Measurements from ENCODE around the gene USP17L15.
"Not testable (repeated sequence)": the region's sequence is repeated elsewhere in the genome, so short reads cannot be mapped to it uniquely, and the experiment has no call there.

DNA sequence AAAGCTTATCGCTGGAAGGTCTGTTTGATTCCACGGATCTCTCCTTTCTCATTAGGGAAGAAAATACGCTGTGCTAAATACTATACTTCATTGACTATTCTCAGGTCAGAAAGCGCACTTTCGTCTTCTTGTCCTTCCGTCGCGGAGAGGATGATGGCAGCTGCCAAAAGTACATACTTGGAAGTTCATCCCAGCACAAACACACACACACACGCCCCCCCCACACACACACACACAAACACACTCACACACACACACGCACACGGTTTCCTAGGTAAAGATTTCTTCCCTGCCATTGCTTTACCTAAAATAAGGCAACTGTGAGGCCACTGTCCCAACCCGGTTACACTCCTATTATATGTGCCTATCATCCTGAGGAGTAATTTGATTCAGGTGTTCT lies 4.3 kb downstream of the USP17L15 start:
- TF ChIP-seq, protein P1, sequence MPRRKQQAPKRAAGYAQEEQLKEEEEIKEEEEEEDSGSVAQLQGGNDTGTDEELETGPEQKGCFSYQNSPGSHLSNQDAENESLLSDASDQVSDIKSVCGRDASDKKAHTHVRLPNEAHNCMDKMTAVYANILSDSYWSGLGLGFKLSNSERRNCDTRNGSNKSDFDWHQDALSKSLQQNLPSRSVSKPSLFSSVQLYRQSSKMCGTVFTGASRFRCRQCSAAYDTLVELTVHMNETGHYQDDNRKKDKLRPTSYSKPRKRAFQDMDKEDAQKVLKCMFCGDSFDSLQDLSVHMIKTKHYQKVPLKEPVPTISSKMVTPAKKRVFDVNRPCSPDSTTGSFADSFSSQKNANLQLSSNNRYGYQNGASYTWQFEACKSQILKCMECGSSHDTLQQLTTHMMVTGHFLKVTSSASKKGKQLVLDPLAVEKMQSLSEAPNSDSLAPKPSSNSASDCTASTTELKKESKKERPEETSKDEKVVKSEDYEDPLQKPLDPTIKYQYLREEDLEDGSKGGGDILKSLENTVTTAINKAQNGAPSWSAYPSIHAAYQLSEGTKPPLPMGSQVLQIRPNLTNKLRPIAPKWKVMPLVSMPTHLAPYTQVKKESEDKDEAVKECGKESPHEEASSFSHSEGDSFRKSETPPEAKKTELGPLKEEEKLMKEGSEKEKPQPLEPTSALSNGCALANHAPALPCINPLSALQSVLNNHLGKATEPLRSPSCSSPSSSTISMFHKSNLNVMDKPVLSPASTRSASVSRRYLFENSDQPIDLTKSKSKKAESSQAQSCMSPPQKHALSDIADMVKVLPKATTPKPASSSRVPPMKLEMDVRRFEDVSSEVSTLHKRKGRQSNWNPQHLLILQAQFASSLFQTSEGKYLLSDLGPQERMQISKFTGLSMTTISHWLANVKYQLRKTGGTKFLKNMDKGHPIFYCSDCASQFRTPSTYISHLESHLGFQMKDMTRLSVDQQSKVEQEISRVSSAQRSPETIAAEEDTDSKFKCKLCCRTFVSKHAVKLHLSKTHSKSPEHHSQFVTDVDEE (CRISPR knock-in tag; IDR thresholded peaks at IDR 0.05), result not testable (repeated sequence)
- TF ChIP-seq TCF4 (CRISPR knock-in tag; IDR thresholded peaks at IDR 0.05; ENCODE audit: borderline replicate concordance); ARNTL (CRISPR knock-in tag; IDR thresholded peaks at IDR 0.05; ENCODE audit: borderline replicate concordance, low read depth); GLIS3 (CRISPR knock-in tag; IDR thresholded peaks at IDR 0.05); ZNF8 (CRISPR knock-in tag; IDR thresholded peaks at IDR 0.05); OSR1 (CRISPR knock-in tag; IDR thresholded peaks at IDR 0.05); ZFP3 (CRISPR knock-in tag; IDR thresholded peaks at IDR 0.05); ZFP30 (CRISPR knock-in tag; IDR thresholded peaks at IDR 0.05); ISL1 (CRISPR knock-in tag; IDR thresholded peaks at IDR 0.05); ZNF70 (CRISPR knock-in tag; IDR thresholded peaks at IDR 0.05): not testable (repeated sequence)
- TF ChIP-seq, protein P2, sequence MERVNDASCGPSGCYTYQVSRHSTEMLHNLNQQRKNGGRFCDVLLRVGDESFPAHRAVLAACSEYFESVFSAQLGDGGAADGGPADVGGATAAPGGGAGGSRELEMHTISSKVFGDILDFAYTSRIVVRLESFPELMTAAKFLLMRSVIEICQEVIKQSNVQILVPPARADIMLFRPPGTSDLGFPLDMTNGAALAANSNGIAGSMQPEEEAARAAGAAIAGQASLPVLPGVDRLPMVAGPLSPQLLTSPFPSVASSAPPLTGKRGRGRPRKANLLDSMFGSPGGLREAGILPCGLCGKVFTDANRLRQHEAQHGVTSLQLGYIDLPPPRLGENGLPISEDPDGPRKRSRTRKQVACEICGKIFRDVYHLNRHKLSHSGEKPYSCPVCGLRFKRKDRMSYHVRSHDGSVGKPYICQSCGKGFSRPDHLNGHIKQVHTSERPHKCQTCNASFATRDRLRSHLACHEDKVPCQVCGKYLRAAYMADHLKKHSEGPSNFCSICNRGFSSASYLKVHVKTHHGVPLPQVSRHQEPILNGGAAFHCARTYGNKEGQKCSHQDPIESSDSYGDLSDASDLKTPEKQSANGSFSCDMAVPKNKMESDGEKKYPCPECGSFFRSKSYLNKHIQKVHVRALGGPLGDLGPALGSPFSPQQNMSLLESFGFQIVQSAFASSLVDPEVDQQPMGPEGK (CRISPR knock-in tag; IDR thresholded peaks at IDR 0.05; ENCODE audit: borderline replicate concordance), result not testable (repeated sequence)
- TF ChIP-seq, protein P3, sequence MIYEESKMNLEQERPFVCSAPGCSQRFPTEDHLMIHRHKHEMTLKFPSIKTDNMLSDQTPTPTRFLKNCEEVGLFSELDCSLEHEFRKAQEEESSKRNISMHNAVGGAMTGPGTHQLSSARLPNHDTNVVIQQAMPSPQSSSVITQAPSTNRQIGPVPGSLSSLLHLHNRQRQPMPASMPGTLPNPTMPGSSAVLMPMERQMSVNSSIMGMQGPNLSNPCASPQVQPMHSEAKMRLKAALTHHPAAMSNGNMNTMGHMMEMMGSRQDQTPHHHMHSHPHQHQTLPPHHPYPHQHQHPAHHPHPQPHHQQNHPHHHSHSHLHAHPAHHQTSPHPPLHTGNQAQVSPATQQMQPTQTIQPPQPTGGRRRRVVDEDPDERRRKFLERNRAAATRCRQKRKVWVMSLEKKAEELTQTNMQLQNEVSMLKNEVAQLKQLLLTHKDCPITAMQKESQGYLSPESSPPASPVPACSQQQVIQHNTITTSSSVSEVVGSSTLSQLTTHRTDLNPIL (CRISPR knock-in tag; IDR thresholded peaks at IDR 0.05; ENCODE audit: low read depth), result not testable (repeated sequence)

Measured in SK-N-SH treated with all-trans-retinoic acid at 6 μM for 48 hours (cell line).